T-helper 1 cell treated with Interleukin-12 subunit alpha and Interleukin-12 subunit beta and Interleukin-4 antibody, amounts not matched to agents 30 μg/mL and 1 μg/mL, for 36 hours (primary cell): Measurements from ENCODE around the gene SERPINB6.
"Not testable (repeated sequence)": the region's sequence is repeated elsewhere in the genome, so short reads cannot be mapped to it uniquely, and the experiment has no call there.

Source experiments
- H3K27ac Mint-ChIP-seq: one replicate; pipeline ENCODE4 v1.8.0; 2021; ENCODE audit warnings: mild to moderate bottlenecking, mixed read lengths
- H3K27me3 Mint-ChIP-seq: one replicate; pipeline ENCODE4 v1.8.0; 2021; ENCODE audit warnings: low read depth, mixed read lengths
- H3K36me3 Mint-ChIP-seq: one replicate; pipeline ENCODE4 v1.8.0; 2021; ENCODE audit warnings: low read depth, mixed read lengths
- H3K4me1 Mint-ChIP-seq: one replicate; pipeline ENCODE4 v1.8.0; 2021; ENCODE audit warnings: low read depth, mixed read lengths
- H3K4me3 Mint-ChIP-seq: one replicate; pipeline ENCODE4 v1.8.0; 2021; ENCODE audit warnings: mild to moderate bottlenecking, moderate library complexity, mixed read lengths
- H3K9me3 Mint-ChIP-seq: one replicate; pipeline ENCODE4 v1.8.0; 2021; ENCODE audit warnings: mixed read lengths

Gene SERPINB6

GRCh38 chr6:2917065-2917464, 54.3 kb downstream of the SERPINB6 start:
- Mint-ChIP-seq H3K4me3 (no peak overlapping the region), H3K9me3 (peaks cover 5% of the 10 kb centered on the region), H3K27ac (no peak overlapping the region)

GRCh38 chr6:2916158-2916925, 55.0 kb downstream of the SERPINB6 start:
- Mint-ChIP-seq H3K4me1 (peaks cover 21% of the 10 kb centered on the region), H3K9me3 (peaks cover 5% of the 10 kb centered on the region), H3K4me3 (no peak overlapping the region), H3K27me3 (no peaks in the 10 kb centered on the region), H3K27ac (no peak overlapping the region), H3K36me3 (peaks cover 4% of the 10 kb centered on the region)

More at GRCh38 chr6:2917065-2917464, 54.3 kb downstream of the SERPINB6 start:
- peaks cover 15% of the 10 kb centered on the region for H3K4me1 Mint-ChIP-seq
- peaks cover 4% of the 10 kb centered on the region for H3K36me3 Mint-ChIP-seq
- H3K27me3 Mint-ChIP-seq, result no peaks in the 10 kb centered on the region

GRCh38 chr6:2915150-2915549, 56.2 kb downstream of the SERPINB6 start:
- H3K4me1 Mint-ChIP-seq, result peaks cover 29% of the 10 kb centered on the region
- H3K36me3 Mint-ChIP-seq, result peaks cover 4% of the 10 kb centered on the region
- no peak overlapping the region for H3K4me3 Mint-ChIP-seq
- H3K27me3 Mint-ChIP-seq, result no peaks in the 10 kb centered on the region
- H3K27ac Mint-ChIP-seq, result no peak overlapping the region
- peaks cover 5% of the 10 kb centered on the region for H3K9me3 Mint-ChIP-seq

GRCh38 chr6:2914318-2914660, 57.1 kb downstream of the SERPINB6 start:
- H3K4me1 Mint-ChIP-seq, result peaks cover 32% of the 10 kb centered on the region
- no peak overlapping the region for H3K27ac Mint-ChIP-seq
- H3K36me3 Mint-ChIP-seq, result peaks cover 2% of the 10 kb centered on the region
- peaks cover 2% of the 10 kb centered on the region for H3K9me3 Mint-ChIP-seq
- no peaks in the 10 kb centered on the region for H3K27me3 Mint-ChIP-seq
- H3K4me3 Mint-ChIP-seq, result no peak overlapping the region

- no peaks in the 10 kb centered on the region for H3K36me3 Mint-ChIP-seq
- H3K27ac Mint-ChIP-seq, result no peak overlapping the region
- no peak overlapping the region for H3K4me3 Mint-ChIP-seq
- H3K4me1 Mint-ChIP-seq, result peaks cover 27% of the 10 kb centered on the region
- H3K9me3 Mint-ChIP-seq, result no peaks in the 10 kb centered on the region
- H3K27me3 Mint-ChIP-seq, result no peaks in the 10 kb centered on the region
These were observed 57.6 kb downstream of the SERPINB6 start for GRCh38 chr6:2913621-2914317.

- Mint-ChIP-seq H3K9me3 (no peaks in the 10 kb centered on the region), H3K4me1 (peaks cover 30% of the 10 kb centered on the region), H3K27ac (no peak overlapping the region), H3K4me3 (no peak overlapping the region), H3K36me3 (no peaks in the 10 kb centered on the region), H3K27me3 (no peaks in the 10 kb centered on the region)
These were observed 60.2 kb downstream of the SERPINB6 start for GRCh38 chr6:2911171-2911570.

GRCh38 chr6:2909718-2910117, 61.6 kb downstream of the SERPINB6 start:
- Mint-ChIP-seq H3K4me1 (peaks cover 30% of the 10 kb centered on the region), H3K36me3 (no peaks in the 10 kb centered on the region), H3K27ac (no peak overlapping the region), H3K27me3 (no peaks in the 10 kb centered on the region), H3K9me3 (no peaks in the 10 kb centered on the region), H3K4me3 (no peak overlapping the region)

- H3K27ac Mint-ChIP-seq, H3K9me3 Mint-ChIP-seq, H3K27me3 Mint-ChIP-seq, H3K36me3 Mint-ChIP-seq, H3K4me3 Mint-ChIP-seq: not testable (repeated sequence)
- peaks cover 30% of the 10 kb centered on the region for H3K4me1 Mint-ChIP-seq
These were observed 62.2 kb downstream of the SERPINB6 start for GRCh38 chr6:2909051-2909606.

GRCh38 chr6:2908516-2908915, 62.9 kb downstream of the SERPINB6 start:
- not testable (repeated sequence) for H3K4me3 Mint-ChIP-seq, H3K27me3 Mint-ChIP-seq, H3K9me3 Mint-ChIP-seq, H3K36me3 Mint-ChIP-seq, H3K27ac Mint-ChIP-seq
- H3K4me1 Mint-ChIP-seq, result peaks cover 30% of the 10 kb centered on the region

GRCh38 chr6:2903411-2904185, 67.8 kb downstream of the SERPINB6 start:
- H3K4me3 Mint-ChIP-seq, result peak overlapping the region; percentile 97
- not testable (repeated sequence) for H3K9me3 Mint-ChIP-seq, H3K27me3 Mint-ChIP-seq, H3K27ac Mint-ChIP-seq
- peaks cover 44% of the 10 kb centered on the region for H3K4me1 Mint-ChIP-seq
- peaks cover 37% of the 10 kb centered on the region for H3K36me3 Mint-ChIP-seq

GRCh38 chr6:2901645-2902502, 69.5 kb downstream of the SERPINB6 start:
- Mint-ChIP-seq H3K4me1 (peaks cover 46% of the 10 kb centered on the region), H3K4me3 (peak overlapping the region; percentile 97), H3K27ac (peak overlapping the region; percentile 78), H3K36me3 (peaks cover 50% of the 10 kb centered on the region)
- not testable (repeated sequence) for H3K9me3 Mint-ChIP-seq, H3K27me3 Mint-ChIP-seq

GRCh38 chr6:2900821-2901644, 70.3 kb downstream of the SERPINB6 start:
- H3K4me1 Mint-ChIP-seq, result peaks cover 50% of the 10 kb centered on the region
- H3K9me3 Mint-ChIP-seq, result no peaks in the 10 kb centered on the region
- peak overlapping the region; percentile 78 for H3K27ac Mint-ChIP-seq
- H3K4me3 Mint-ChIP-seq, result peak overlapping the region; percentile 97
- no peaks in the 10 kb centered on the region for H3K27me3 Mint-ChIP-seq
- peaks cover 53% of the 10 kb centered on the region for H3K36me3 Mint-ChIP-seq

- Mint-ChIP-seq H3K4me1 (peaks cover 52% of the 10 kb centered on the region), H3K27me3 (no peaks in the 10 kb centered on the region), H3K27ac (peak overlapping the region; percentile 78), H3K36me3 (peaks cover 55% of the 10 kb centered on the region), H3K4me3 (peak overlapping the region; percentile 97), H3K9me3 (no peaks in the 10 kb centered on the region)
These were observed 71.1 kb downstream of the SERPINB6 start for GRCh38 chr6:2900221-2900807.
